Peyer's patch (tissue), 4 donors: ENCODE data around the gene IQCE.

Source experiments
- CTCF ChIP-seq, 6 experiments: fragments of 450-650 bp in 4 of 6; fragments of 200-600 bp in 2 of 6; sonication (generic) in 1 of 6; IDR thresholded peaks; one replicate each; pipeline ENCODE4 v1.5.1; 2017 to 2019; ENCODE audit warnings: antibody characterized with exemption in 6 of 6, mild to moderate bottlenecking in 3 of 6, moderate library complexity in 1 of 6
- POLR2A ChIP-seq, 2 donors: fragments of 450-650 bp; IDR thresholded peaks; one replicate each; pipeline ENCODE4 v1.5.1; 2017; ENCODE audit warnings: antibody characterized with exemption in 2 of 2, mild to moderate bottlenecking in 2 of 2, moderate library complexity in 2 of 2

GRCh38 chr7:2594599-2594998, 35.8 kb downstream of the IQCE start:
- TF ChIP-seq CTCF (IDR thresholded peaks at IDR 0.05) (no peak), POLR2A (IDR thresholded peaks at IDR 0.05) (no peak)
